HG03025 (cell line): ENCODE data around the gene SUPT5H.

ENCODE experiments used
- ATAC-seq: cut with Tn5 transposase; IDR thresholded peaks from one replicate; pipeline ENCODE4 v1.9.1; 2021; ENCODE audit warnings: mild to moderate bottlenecking, moderate library complexity; ENCODE audit not compliant: unreplicated experiment, low FRiP score

The SUPT5H gene

DNA sequence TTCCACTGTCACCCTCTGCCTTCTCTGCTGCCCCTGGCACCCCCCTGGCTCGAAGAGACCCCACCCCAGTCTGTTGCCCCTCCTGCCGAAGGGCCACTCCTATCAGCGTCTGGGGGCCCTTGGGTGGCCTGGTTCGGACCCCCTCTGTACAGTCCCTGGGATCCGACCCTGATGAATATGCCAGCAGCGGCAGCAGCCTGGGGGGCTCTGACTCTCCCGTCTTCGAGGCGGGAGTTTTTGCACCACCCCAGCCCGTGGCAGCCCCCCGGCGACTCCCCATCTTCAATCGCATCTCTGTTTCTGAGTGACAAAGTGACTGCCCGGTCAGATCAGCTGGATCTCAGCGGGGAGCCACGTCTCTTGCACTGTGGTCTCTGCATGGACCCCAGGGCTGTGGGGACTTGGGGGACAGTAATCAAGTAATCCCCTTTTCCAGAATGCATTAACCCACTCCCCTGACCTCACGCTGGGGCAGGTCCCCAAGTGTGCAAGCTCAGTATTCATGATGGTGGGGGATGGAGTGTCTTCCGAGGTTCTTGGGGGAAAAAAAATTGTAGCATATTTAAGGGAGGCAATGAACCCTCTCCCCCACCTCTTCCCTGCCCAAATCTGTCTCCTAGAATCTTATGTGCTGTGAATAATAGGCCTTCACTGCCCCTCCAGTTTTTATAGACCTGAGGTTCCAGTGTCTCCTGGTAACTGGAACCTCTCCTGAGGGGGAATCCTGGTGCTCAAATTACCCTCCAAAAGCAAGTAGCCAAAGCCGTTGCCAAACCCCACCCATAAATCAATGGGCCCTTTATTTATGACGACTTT, 36.8 kb upstream of the SUPT5H start:
- ATAC-seq = no peak

DNA sequence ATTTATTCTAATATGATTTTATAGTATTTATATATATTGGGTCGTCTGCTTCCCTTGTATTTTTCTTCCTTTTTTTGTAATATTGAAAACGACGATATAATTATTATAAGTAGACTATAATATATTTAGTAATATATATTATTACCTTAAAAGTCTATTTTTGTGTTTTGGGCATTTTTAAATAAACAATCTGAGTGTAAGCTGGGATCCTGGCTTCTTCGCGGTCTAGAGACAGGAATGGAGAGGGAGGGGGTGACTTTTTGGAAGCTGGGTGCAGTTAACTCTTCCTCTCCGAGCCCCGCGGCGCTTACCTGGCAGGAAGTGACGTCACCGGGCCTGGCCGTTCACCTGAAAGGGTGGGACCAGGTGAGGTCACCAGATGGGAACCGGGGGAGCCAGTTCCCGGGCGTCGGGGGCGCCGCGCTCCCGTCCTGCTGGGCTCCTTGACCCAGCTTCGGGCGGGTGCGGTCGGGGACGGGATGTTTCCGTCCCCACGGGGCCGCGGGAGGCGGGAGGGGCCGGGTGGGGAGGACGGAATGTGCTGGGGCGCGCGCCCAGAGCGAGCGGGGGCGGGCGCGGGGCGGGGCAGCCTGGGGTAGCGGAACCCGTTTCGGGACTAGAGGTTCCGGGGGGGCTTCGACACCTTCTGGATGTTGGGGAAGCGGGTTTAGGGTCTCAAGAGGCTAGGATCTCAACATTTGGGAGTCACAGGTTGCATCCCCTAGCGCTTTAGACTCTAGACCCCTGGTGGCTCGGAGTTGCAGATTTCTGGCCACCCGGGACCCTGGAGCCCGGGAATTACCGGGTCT, 36.0 kb upstream of the SUPT5H start:
- ATAC-seq = no peak

DNA sequence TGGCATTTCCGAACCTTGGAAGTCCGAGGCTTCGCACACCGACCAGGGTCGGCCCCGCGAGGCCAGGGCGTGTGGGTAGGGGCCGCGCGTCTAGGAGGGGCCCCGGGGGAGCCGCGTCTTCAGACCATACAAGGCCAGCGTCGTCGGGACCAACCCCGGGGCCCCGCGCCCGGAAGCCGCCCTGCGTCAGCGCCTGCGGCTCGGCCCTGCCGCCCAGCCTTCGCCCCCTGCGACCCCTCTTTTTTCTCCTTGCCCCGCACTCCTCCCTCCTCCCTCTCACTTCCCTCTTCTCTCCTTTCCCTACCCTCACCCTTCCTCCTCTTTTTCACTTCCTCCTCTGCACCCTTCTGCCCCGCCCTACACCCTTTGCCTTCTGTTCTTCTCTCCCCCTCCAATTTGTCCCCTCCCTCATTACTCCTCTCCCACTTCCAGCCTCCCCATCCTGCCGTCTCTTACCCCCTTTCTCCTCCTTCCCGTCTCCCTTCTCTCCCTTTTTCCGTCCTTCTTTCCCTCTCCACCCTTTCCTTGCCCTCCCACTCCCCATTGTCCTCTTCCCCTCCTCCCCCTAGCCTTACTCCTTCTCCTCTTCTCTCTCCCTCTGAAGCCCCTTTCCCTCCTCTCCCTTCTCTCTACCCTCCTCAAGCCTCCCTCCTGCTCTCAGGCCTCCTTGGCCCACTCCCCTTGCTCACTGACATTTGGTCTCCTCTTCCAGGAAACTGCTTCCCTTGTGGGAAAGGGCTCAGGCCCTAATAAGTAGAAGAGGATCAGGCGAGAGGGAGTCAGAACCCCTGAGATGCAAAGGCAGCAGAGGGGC, 35.2 kb upstream of the SUPT5H start:
- ATAC-seq = no peak

DNA sequence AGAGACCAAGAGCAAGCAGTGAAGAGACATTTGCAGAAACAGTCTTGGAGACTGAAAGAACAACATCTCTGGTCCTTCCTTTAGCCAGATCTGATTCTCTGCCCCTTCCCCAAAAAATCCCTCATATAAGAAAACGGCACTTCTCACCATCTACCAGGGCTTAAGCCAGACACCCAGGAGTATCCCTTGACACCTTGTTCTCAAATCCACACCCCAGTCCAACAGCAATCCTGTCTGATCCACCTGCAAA, 34.6 kb upstream of the SUPT5H start:
- ATAC-seq = no peak

DNA sequence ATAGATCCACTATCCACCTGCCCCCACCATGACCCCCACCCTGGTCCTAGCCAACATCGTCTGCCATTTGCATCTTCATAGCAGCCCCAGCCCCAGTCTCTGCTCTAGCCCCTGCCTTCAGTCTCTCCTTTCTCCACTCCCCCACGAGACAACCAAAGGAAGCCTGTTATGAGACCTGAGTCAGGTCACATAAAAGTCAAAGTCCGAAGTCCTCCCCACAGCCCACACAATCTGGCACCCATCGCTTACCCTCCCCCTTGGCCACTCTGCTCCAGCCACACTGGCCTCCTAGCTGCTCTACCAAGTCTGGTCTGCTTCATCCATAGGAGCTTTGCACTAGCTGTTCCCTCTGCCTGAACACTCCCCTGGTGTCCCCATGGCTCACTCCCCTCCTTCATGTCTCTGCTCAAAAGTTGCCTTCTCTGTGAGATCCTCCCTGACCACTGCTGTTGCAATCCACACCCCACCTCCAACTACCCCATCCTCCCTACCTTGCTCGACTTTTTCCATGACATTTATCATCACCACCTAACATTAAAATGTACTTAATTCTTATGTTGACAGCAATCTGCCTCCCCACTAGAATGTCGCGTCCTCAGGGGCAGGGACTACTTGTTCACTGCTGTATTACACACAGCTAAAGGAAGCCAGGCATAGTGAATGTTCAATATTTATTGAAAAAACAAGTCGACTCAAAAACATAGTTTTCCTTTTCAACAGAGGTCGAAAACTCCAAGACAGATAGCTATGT, 34.1 kb upstream of the SUPT5H start:
- ATAC-seq = no peak

DNA sequence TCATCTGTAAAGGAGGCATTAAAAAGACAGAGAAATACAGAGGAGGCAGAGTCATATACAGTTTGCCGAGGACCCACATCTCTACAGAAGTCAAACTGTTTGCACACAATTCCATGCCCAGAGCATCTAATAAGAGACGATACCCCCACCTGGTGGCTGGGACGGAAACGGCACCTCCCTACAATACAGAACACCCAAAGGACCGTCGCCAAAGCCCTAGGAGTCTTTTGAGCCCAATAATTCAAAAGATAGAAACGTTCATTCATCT, 33.6 kb upstream of the SUPT5H start:
- peak; percentile 13 for ATAC-seq

DNA sequence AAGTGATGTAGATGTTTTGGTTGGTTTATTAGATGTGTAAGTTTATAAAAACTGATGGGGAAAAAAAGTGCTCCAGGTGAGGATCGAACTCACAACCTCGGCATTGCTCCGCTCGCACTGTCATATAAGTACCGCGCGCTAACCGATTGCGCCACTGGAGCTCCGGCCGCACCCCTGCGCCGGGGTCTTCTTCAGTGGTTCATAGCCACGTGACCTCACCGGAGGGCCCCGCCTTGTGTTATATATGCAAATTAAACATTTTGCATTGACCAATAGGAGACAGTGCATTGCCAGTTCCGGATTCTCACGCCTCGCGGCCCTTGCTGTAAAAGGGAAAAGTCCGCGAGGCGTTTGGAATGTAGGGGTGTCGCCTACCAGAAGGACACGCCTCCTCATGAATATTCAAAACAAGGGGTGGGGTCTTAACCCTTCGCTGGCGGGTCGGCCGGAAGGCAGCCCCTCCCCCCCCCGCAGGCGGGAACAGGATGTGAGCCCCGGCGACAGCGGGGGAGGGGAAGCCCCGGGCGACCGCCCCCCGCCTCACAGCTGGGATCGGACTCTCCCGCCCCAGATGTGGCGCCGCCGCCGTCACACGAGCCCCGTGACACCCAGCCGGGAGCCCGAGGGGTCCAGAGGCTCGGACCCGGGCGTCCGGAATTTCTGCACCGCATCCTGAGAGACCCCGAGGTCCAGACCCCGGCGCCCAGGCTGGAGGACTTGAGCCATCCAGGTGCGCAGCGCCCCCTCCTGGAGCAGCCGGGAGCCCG, 33.1 kb upstream of the SUPT5H start, which contains the start of gene PLEKHG2:
TSS of gene PLEKHG2 (plus strand) at position 570 of the 767 bp plus-strand sequence. CDS start 1,418 bp downstream, outside the sequence.
- peak; percentile 58 for ATAC-seq

- ATAC-seq = no peak
Observed at GRCh38 chr19:39412867-39413271, 32.5 kb upstream of the SUPT5H start.

DNA sequence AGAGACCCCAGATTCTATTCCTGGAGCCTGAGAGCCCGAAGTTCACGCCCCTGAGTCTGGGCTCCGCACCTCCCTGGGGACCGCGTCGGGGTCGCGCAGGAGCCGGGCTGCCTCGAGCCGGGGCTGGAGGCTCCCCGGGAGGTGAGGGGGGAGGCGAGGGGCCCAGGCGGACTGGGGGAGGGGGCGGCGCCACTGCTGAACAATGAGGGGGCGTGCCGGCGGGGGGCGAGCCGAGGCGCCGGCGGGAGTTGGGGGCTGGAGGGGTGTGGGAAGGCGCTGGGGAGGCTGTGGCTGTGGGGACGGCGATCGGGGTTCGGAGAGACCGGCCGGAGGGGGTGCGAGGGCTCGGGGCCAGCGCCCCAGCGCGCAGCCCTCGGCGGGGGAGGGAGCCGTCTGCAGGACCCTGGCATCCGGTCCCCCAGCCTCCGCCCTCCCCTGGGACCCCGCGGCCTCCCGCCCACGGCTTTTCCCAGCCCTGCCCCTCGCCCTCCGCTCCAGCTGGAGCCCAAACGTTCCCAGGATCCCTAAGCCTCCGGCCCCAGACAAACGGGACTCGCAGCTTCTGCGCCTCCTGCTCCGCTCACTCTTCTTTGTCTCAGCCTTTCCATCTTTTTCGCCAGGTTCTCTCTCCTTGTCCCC, 32.0 kb upstream of the SUPT5H start:
- ATAC-seq = no peak

GRCh38 chr19:39413911-39414608, 31.3 kb upstream of the SUPT5H start:
- no peak for ATAC-seq

DNA sequence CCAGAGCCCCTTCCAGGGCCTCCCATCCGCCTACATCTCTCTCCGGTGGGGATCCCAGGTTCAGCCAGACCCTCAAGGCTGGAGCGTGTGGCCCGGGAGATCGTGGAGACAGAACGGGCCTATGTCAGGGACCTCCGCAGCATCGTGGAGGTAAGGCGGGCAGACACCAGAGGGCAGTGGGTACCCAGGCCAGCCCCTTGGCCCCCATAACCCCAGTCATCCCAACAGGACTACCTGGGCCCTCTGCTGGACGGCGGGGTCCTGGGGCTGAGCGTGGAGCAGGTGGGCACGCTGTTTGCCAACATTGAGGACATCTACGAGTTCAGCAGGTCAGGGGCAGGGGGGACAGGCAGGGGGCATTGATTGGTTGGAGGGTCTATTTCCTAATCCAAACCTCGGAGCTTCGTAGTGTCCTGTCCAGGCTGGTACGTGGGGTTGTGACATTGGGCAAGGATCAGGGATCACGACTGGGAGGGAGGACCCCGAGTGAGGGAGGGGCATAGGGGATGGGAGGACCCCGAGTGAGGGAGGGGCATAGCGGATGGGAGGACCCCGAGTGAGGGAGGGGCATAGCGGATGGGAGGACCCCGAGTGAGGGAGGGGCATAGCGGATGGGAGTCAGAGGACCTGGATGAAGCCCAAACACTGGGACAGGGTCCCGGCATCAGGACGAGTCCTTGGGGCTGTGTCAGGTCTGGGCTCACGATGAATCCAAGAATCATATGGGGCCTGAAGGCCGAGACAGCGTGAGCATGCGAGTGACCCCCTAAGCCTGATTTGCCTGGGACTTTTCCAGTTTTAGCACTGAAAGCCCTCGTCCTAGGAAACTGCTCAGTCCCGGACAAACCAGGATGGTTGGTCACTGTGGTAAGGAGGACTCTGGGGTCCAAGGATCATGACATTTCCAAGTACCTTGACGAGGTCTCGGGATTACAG, 30.0 kb upstream of the SUPT5H start:
- no peak for ATAC-seq

GRCh38 chr19:39416152-39417120, 28.9 kb upstream of the SUPT5H start:
- ATAC-seq = no peak

DNA sequence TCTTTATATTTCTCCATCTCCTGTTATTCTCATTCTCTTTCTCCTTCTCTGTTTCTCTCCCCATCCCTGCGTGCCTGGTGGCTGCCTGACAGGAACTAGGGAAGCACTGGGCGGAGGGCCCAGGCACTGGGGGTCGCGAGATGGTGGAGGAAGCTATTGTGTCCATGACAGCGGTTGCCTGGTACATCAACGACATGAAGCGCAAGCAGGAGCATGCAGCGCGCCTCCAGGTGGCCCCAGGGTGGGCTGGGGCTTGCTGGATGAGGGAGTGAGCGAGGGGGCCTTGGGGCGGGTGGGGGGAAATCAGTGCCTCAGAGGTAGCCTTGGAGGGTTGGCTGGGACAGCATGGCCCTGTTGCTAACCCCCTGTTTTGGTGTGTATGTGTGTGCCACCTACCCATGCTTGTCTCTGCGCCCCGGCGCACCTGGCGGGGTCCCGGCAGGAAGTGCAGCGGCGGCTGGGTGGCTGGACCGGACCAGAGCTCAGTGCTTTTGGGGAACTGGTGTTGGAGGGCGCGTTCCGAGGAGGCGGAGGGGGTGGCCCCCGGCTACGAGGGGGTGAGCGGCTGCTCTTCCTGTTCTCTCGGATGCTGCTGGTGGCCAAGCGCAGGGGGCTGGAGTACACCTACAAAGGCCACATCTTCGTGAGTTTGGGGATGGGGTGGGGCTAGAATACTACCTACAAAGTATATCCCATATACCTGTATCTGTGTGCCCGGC, 27.8 kb upstream of the SUPT5H start:
- no peak for ATAC-seq

DNA sequence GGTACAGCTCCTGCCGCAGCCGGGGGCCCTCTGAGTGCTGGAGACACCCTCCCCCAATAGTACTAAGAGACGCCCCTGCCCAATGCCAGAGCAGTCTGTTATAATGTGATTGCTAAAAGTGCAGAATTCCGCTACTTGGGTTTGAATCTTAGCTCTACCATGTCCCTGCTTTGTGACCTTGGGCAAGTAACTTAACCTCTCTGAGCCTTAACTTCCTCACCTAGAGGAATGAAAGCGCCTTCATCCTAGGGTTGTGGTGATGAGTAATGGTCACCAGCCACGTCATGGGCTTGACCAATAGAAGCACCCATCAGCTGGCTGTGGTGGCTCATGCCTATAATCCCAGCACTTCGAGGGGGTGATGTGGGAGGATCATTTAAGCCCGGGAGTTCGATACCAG, 26.4 kb upstream of the SUPT5H start:
- ATAC-seq = no peak

DNA sequence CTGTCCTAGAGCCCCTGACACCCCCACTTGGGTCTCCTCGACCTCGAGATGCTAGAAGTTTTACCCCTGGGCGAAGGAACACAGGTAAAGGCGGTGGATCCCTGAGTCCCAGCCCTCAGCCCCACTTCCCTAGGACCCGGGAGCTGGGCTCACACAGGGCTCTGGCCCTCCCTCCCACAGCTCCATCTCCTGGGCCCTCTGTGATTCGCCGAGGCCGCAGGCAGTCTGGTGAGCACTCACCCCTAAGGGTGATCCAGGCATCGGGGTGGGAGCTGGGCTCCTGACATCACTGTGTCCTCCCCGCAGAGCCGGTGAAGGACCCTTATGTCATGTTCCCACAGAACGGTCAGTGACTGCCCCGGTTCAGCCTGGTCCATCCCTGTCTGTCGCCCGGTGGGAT, 24.6 kb upstream of the SUPT5H start:
- no peak for ATAC-seq

- ATAC-seq = no peak
Observed at GRCh38 chr19:39422020-39422419, 23.4 kb upstream of the SUPT5H start.
